ENCODE data around the gene SLC17A9. TPM values are rescaled to one million over a fixed set of nuclear protein-coding genes. Genes with fewer than 3 reads are reported as not detected.

Gene SLC17A9
- total RNA-seq, 1 donor from 2014 or later = 19.5 TPM

GRCh38 chr20:62962221-62962879, 9.8 kb downstream of the SLC17A9 start:
- TF ChIP-seq CTCF (conservative IDR thresholded peaks at IDR 0.05; ENCODE audit: low read depth, low read length) = no peak
- H3K4me3 ChIP-seq (ENCODE audit: low read depth, low read length) = no peak overlapping the region
- DNase-seq (ENCODE audit: low read depth) = no peak

GRCh38 chr20:62962891-62963613, 10.5 kb downstream of the SLC17A9 start:
- TF ChIP-seq CTCF (conservative IDR thresholded peaks at IDR 0.05; ENCODE audit: low read depth, low read length) = no peak
- no peak for DNase-seq (ENCODE audit: low read depth)
- H3K4me3 ChIP-seq (ENCODE audit: low read depth, low read length) = no peak overlapping the region

GRCh38 chr20:62963614-62964397, 11.3 kb downstream of the SLC17A9 start:
- DNase-seq (ENCODE audit: low read depth) = no peak
- TF ChIP-seq CTCF (conservative IDR thresholded peaks at IDR 0.05; ENCODE audit: low read depth, low read length) = no peak
- no peak overlapping the region for H3K4me3 ChIP-seq (ENCODE audit: low read depth, low read length)

GRCh38 chr20:62964700-62965099, 12.2 kb downstream of the SLC17A9 start:
- no peak for DNase-seq (ENCODE audit: low read depth)

GRCh38 chr20:62965363-62965771, 12.9 kb downstream of the SLC17A9 start:
- no peak for DNase-seq (ENCODE audit: low read depth)
- no peak for TF ChIP-seq CTCF (conservative IDR thresholded peaks at IDR 0.05; ENCODE audit: low read depth, low read length)
- no peak overlapping the region for H3K4me3 ChIP-seq (ENCODE audit: low read depth, low read length)

More at GRCh38 chr20:62964700-62965099, 12.2 kb downstream of the SLC17A9 start:
- no peak for TF ChIP-seq CTCF (conservative IDR thresholded peaks at IDR 0.05; ENCODE audit: low read depth, low read length)
- no peak overlapping the region for H3K4me3 ChIP-seq (ENCODE audit: low read depth, low read length)

GRCh38 chr20:62966212-62967148, 14.0 kb downstream of the SLC17A9 start:
- no peak for DNase-seq (ENCODE audit: low read depth)
- no peak for TF ChIP-seq CTCF (conservative IDR thresholded peaks at IDR 0.05; ENCODE audit: low read depth, low read length)
- no peak overlapping the region for H3K4me3 ChIP-seq (ENCODE audit: low read depth, low read length)

Data from epithelial cell of proximal tubule (primary cell).